HG03039 (cell line): Measurements from ENCODE around the gene CCDC184.

Experiments used
- ATAC-seq: cut with Tn5 transposase; IDR thresholded peaks from one replicate; pipeline ENCODE4 v1.9.1; 2021; ENCODE audit warnings: mild to moderate bottlenecking, moderate library complexity; ENCODE audit not compliant: unreplicated experiment

The CCDC184 gene

DNA sequence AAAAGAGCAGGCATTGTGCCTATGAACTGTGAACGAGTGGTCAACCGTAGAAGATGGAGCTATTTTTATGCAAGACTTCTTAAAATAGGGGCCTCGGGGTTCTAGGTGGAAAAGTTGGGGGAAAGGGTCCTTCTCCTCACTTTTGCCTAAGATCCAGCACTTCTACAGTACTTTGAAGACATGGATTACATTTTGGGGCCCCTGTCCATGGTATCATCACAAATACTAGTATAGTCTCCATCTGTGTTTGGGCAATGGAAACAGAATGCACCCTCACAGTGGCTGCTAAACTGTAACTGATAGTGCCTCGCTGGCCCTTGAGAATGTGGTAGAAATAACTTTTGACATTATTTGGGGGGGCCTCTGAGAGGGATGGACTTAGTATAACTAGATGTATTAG, 5.5 kb upstream of the CCDC184 start:
- ATAC-seq: no peak

DNA sequence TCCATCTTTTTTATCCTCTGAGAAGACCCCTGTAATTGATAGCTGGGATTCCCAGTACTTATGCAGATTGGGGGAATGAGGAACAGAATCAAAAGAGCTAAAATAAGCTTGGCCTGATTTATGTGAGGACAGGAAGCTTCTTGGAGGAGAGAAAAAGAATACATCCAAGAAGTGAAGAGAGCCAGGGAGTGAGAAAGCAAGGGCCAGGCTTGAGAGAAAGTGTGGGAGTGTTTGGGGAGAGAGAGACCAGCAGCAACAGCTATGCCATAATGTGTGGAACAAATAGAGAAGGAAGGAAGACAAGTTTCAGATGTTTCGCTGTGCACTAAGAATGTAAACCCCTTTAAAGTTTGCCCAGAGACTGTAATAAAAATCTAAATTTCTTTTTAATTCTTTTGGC, 4.0 kb upstream of the CCDC184 start:
- ATAC-seq: no peak

DNA sequence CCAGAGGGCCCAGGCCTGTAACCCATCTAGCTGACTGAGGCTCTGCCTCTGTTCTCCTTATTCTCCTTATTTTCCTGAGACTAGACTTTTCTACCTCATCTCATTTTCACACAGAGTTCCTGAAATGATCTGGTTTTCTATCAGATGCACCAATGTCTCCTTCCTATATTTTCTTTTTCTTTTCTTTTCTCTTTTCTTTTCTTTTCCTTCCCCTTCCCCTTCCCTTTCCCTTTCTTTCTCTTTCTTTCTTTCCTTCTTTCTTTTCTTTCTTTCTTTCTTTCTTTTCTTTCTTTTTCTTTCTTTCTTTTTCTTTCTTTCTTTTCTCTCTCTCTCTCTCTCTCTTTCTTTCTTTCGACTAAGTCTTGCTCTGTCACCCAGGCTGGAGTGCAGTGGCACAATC, 3.0 kb upstream of the CCDC184 start:
- ATAC-seq: no peak

DNA sequence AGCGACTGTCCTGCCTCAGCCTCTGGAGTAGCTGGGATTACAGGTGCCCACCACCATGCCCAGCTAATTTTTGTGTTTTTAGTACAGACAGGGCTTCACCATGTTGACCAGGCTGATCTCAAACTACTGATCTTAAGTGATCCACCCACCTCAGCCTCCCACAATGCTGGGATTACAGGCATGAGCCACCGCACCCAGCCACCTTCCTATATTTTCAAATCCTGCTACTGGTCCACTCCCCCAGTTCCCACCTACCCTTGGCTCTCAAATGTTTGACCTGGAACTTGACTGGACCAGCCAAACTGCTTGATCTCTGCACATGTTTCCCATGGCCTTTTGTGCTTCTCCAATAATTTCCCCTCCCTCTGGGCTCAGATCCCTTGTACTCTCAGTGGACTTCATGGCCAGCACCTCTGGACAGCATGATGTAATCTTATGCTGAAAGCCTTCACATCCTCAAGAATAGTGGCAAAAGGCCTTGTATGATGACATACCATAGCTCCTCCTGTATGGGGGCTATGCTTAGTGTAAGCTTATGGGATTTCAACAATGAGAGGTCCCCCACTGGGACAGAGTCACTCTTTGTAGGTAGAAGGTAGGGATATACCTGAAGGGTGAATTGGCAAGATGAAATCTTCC, 2.5 kb upstream of the CCDC184 start:
- ATAC-seq: no peak

DNA sequence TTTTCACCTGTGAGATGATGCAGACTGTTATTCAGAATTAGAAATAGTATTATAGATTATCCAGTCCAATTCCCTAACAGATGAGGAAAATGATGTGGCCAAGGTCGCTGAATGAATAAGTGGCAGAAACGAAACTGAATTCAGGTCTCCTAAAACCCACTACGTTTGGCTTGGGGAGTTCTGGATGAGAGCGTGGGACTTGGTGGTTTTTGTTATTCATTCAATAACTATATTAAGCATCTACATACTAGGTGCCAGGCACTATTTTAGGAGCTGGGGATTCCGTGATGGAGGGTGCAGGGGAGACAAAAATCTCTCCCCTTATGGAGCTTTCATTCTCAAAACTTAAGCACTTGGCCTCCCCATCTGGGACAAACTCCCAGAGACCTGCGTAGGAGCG, 813 bp upstream of the CCDC184 start:
- peak; percentile 7 for ATAC-seq

DNA sequence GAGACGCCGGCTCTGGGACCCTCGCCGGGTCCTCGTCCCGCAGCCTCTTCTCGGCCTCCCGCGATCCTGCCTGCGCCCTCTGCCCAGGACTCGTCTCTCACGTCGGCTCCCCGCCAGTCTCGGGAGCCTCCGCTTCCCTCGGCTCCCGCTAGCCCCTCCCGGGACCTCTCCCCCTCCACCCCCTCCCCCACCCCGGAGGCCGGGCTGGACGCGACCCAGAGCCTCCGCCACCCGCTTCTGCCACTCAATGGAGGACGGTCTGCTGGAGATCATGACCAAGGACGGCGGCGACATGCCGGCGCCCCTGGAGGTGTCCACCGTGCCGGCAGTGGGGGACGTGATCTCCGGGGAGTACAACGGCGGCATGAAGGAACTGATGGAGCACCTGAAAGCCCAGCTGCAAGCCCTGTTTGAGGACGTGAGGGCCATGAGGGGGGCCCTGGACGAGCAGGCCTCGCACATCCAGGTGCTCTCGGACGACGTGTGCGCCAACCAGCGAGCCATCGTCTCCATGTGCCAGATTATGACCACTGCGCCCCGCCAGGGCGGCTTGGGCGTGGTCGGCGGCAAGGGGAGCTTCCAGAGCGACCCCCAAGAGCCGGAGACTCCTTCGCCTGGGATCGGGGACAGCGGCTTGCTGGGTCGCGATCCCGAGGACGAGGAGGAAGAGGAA, 568 bp downstream of the CCDC184 start:
- no peak for ATAC-seq

DNA sequence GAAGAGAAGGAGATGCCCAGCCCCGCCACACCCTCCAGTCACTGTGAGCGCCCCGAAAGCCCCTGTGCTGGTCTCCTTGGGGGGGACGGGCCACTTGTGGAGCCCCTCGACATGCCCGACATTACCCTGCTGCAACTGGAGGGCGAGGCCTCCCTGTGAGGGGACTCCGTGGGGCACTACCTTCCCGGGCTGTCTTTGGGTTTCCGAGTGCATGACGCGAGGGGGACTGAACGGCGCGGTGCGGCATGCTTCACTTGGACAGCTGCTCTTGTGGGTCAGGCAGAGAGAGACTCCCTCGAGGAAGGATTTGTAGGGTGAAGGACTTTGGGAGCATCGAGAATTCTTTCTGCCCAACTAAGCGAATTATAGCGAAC, 1.1 kb downstream of the CCDC184 start:
- ATAC-seq: no peak

DNA sequence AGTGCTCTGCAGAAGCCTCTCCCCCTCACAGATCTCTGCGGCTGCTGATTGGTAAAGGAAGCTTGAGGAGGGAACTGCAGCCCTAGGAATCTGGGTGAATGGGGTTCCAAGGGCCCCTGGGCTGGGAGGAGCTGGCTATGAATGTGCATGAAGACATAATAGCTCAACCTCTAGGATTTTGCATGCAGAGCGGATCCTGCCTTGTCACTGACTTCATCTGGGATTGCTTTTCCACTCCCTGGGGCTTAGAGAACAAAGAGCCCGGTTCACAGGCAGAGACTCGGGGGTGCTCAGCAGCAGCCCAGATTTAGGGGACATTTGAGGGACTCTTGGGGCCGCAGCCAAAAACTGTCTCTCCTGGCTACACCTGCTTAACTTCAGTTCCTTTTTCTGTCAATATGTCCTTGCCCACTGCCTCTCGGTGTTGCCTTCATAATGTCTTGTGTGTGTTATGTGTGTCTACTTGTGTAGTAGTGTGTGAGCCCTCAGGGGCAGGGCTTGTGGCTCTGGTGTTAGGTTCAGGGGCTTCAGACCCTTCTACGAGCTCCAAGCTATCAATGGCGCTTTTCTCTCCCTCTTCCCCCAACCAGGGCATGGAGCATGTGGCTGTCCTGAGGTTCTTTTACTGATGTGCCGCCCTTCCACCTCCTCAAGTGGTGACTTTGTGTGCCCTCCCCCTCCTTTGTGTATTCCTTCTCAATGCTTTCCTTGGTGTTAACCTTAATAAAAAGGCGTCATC, 1.9 kb downstream of the CCDC184 start:
- no peak for ATAC-seq

DNA sequence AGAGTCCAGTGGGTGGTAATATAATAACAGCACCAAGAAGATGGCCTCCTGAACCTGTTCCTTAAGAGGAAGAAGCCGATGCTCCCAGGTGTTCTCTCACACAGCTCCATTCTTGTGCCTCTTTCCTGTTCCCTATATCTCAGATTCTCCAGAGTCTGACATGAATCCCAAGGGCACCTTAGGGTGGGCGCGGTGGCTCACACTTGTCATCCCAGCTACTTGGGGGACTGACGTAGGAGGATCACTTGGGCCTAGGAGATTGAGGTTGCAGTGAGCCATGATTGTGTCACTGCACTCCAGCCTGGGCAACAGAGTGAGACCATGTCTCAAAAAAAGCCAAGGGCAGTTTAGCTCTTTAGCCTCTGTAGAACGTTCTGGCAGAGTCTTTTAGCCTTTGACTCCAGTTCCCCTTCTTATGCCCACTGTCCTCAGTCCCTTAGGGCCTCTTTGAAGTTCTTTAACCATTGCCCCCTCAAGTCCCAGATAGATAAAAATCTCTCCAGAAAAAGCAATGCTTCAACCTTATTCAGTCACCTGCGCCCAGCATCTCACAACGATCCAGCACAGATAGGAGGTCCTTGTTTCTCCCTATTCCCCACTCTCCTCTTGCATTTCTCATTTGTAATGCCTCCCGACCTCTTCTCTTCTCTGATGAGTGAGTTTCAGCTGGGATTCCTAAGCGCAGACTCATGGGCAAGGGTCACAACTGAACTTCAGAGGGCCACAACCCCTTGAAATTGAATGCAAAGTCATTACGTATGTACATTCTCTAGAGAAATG, 4.7 kb downstream of the CCDC184 start:
- ATAC-seq: no peak

DNA sequence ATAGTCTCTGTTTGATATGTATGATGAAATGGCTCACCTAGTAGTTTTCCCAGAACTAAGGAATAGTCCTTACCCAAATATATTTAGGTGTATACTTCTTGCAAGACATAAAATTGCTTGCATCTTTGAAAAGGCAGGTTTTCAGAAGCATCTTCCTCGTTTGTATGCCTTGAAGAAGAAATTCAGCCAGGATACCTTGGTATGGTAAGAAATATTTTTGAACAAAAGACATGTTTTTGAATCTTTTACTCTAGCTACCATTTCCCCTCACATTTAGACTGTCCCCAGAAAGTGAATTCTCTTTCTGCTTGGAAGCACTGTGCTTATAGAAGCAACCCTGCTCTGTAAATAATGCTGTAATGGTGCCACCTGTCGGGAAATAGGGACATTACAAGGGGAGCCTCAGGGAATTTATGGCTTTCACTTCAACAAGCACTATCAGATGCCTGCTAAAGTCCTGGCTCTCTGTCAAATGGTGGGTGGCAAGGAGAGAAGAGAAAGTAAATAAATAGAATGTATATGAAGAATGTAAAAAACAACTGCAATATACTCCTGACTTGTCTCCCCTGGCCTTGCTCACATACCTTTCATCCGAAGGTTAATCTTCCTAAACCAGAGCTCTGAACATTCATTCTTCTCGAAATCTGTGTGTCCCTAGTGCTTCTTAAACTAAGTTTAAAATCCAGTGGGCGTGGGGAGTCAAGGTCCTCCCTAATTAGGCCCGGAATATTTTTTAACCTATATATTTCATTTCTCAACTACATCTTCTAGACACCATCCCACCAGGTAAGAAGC, 6.1 kb downstream of the CCDC184 start:
- no peak for ATAC-seq

DNA sequence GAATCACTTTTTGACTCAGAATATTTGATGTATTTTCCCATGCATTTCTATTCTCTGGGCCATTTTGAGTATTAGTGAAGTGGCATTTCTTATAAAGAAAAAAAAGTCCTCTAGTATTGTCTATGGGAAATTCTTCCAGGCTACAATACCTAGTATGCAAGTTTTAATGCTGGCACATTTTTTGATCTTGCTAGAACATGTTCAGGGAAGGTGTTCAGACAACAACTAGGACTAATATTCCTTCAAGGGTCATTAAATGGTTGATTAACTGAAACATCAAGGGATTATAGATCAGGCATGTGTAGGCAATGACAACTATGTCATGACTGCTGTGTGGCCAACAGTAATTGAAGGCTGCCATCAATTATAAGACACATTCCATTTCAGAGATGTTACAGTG, 7.7 kb downstream of the CCDC184 start:
- no peak for ATAC-seq

DNA sequence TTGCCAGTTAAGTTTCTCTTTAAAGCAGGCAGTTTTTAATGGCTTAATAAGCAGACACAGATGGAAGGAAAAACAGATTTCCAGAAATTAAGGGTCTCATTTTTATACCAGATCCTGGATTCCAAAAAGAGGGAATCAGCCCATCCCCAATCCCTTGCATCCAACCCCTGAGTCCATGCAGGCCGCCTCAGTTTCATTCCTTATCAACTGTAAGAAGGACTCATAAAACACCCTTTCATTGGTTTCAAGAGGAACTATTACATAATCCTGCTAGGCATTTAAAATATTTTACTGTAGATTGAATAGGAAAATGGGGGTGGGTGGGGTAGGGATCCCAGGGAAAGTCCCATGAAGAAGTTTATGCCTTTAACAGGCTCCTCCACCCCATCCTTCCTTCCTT, 9.4 kb downstream of the CCDC184 start:
- no peak for ATAC-seq

DNA sequence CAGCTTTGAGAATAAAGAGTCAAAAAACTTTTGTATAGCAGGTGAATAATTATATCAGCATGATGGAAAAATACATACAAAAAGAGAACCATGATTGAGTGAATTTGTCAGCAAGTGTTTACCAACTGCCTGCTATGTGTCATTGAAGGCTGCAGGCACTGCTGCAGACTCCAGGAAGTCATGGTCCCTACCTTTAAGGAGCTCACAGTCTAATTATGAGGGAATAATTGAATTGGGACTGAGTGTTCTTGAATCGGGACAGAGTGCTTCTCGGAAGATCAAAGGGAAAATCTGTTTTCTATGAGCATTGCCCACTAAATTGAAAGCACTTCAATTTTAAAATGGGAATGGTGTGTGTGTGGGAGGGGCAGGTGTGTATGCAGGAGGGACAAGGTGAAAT, 10.2 kb downstream of the CCDC184 start:
- ATAC-seq: no peak

DNA sequence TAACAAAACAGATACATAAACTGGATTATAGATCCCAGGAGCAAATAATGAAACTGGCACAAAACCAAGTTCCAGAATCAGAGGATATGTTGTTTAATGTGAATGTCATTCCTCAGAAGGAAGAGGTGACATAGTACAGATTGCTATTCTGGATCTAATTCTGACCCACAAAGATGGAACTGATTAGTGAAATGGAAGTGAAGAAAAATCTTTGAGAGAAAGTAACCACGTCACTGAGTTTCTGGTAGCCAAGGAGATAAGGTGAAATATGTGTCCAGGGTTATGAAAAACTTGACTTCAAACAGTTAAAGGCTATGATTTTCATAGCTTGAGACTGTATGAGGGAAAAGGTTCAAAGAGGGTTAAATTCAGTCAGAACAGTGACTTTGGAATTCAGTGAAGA, 11.4 kb downstream of the CCDC184 start:
- no peak for ATAC-seq

DNA sequence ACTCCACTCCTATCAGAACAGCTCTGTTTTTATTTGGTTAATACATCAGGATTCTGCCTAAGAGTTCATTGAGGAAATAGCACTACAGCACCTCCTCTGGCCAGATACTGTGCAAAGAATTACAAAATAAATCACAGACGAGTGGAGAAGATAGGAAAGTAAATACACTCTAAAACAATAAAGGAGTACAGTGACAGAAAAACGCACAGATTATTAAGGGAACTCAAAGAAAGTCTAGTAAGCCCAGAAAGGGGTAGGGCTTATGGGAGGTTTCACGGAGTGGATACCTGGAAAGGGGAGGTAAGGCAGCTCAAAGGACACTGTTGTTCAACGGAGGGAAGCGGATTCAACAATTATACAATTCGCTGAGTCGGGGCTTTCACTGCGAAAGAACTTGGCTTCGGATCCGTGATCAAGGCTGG, 14.1 kb downstream of the CCDC184 start:
- ATAC-seq: no peak

DNA sequence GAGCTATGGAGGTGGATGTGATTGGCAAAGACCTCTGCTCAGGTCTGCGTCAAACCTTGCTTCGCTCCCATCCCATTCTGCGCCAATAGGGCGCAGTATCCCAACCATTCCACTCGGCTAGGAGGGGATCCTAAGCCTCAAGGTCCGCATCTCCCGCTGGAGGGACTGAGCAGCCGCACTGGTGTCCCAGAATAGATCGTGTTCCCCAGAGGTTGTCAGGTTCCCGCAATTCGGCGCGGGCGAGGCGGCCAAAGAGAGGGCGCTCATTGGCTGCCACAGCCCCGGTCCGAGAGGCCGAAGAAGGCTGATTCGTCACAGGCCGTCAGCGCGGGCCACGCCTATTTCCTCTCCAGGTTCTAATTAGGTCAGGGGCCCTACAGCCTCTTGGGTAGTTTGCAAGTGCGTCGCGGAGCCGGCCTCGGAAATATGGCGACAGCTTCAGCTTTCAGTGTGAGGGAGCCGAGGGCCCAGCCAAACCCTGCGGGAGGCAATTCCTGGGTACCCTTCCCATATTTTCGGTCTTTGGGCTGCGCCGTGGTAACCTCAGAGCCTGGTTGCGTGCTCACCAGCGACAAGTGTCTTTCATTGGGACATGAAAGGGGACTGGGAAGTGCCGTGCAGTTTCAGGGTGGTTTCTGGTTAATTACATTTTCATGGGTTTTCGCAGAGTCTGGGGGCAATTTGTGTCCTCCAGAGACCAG, 14.7 kb downstream of the CCDC184 start:
- ATAC-seq: peak; percentile 99

DNA sequence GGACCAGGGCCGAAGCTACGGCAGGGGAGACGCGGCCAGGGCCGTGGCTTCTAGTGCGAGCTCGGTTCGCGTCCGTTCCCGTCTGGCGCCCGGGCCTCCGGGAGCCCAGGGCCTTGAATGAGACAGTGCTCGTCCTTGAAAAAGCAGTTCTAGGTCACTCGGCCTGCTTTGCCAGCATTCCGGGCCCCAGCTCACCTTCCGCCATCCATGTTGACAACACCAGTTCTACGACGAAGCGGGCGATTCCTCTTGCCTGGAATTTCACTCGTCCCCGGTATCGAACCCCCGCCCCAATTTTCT, 15.2 kb downstream of the CCDC184 start:
- ATAC-seq: peak; percentile 10

DNA sequence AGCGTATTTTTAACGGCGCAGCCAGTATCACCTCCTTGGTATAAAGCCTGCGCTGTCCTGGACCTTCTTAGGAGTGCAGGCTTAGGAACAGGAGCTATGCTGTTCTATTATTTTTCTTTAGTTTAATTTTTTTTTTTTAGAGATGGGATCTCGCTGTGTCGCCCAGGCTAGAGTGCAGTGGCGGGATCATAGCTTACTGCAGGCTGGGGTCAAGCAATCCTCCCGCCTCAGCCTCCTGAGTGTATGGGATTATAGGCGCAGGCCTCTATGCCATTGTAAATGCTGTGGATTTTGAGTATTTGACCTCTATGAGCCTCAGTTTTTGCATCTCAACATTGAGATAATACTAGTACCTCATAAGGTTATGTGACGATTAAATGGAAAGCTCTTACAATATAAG, 15.5 kb downstream of the CCDC184 start:
- ATAC-seq: no peak

DNA sequence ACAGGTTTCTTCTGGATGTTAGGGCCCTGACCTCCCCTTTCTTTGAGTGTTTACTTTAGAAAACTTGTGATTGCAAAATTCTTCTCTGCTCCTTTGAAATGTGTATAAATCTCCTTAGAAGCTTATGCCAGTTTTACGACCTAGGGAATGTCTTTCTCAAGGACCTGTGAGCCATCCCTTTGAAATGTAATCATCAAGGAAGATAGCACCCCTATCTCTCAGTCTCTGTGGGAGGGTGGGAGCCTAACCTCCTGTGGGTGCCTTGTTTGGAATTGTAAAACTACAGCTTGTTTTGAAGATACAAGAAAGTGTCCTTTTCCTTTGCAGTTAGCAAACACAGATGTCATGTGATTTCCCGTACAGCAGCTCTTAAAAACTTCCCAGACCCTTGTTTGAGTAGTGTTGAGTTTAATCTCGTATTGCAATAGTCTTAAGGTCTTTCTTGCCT, 16.4 kb downstream of the CCDC184 start:
- no peak for ATAC-seq

DNA sequence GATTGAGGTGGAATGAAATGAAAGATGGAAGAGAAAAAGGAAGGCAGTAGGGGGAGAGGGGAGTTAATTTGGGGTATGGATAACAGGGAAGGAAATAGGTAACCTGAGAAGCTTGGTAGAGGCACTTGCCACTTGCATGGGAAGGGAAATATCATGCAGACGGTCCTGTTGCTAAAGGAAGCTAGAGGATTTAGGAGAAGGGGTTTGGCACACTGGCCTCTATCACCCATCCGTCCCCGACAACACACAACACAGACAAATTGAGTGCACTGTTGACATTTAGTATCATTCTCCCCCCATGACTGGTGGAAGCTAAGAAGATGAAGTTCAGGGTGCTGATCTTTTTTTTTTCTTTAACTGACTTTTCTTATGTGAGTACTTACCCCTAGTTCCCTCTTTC, 17.6 kb downstream of the CCDC184 start:
- ATAC-seq: no peak
